Stomach (tissue), 4 donors: ENCODE data around the gene IAH1.

ENCODE experiments used
- CTCF ChIP-seq, 7 experiments: fragments of 450-650 bp in 4 of 7; fragments of 200-600 bp in 3 of 7; sonication (generic) in 3 of 7; IDR thresholded peaks; one replicate each; pipeline ENCODE4 v1.5.1; 2016 to 2019; ENCODE audit warnings: antibody characterized with exemption in 7 of 7, control low read depth in 2 of 7, mild to moderate bottlenecking in 1 of 7
- POLR2A ChIP-seq, 4 donors: fragments of 450-650 bp; IDR thresholded peaks; one replicate each; pipeline ENCODE4 v1.6.1; 2016; ENCODE audit warnings: antibody characterized with exemption in 4 of 4, control low read depth in 2 of 4, mild to moderate bottlenecking in 1 of 4, moderate library complexity in 1 of 4
- POLR2AphosphoS5 ChIP-seq, 3 donors: sonication (generic); formaldehyde crosslinking; IDR thresholded peaks; one replicate each; pipeline ENCODE4 v1.6.1; 2016; ENCODE audit warnings: antibody characterized with exemption in 3 of 3

GRCh38 chr2:9466147-9466683 lies 8.1 kb upstream of the IAH1 start:
- TF ChIP-seq POLR2A (IDR thresholded peaks at IDR 0.05) (no peak), CTCF (IDR thresholded peaks at IDR 0.05) (no peak), POLR2AphosphoS5 (IDR thresholded peaks at IDR 0.05) (no peak)
